NCI-H345 treated with DMSO at 0.1 percent for 48 hours (cell line): Measurements from ENCODE around the gene CHMP6.

Experiments
- DNase-seq: peaks from one replicate; lab custom pipeline; 2025; ENCODE audit not compliant: unreplicated experiment; lab: John Stamatoyannopoulos, UW

The CHMP6 gene

DNA sequence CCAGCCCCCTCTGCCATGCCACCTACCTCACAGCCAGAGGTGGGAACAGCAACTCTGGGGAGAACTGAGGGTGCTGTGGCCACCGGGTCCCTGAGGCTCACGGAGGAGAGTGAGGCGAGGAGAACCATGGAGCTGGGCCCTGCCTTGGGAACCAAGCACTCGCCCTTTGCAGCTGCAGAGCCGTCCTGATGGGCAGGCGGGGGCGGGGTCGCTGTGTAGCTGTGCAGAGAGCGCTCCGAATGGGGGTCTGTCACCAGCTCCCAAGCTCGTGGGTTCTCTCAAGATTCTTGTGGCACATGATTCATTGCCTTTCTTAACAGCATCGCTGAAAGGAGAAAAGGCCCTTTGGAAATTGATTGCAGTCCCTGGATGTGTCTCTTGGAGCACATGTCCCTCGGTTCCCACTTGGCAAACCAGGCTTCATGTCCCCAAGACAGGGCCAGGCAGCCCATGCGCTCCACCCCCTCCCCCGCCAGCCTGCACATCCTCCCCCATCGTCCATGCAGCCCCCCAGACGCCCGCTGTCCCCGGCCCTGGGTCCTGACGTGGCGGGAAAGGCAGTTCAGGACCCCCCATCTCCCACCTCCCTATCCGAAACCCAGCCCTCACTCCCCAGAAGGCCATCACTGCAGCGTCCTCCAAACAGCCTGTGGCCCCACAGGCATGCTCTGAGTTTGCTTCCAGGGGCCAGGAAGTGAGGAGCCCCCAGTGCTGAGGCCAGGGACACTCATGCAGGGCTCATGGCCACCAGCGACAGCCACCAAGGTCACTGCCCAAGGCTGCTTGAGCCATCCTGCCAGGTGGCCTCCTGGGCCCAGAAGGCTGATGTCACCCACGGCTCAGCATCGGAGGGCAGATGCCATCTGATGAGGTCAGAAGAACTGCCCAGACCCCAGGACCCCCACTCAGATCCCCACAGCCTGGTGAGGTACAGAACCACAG, 20.6 kb upstream of the CHMP6 start:
- no peak for DNase-seq

DNA sequence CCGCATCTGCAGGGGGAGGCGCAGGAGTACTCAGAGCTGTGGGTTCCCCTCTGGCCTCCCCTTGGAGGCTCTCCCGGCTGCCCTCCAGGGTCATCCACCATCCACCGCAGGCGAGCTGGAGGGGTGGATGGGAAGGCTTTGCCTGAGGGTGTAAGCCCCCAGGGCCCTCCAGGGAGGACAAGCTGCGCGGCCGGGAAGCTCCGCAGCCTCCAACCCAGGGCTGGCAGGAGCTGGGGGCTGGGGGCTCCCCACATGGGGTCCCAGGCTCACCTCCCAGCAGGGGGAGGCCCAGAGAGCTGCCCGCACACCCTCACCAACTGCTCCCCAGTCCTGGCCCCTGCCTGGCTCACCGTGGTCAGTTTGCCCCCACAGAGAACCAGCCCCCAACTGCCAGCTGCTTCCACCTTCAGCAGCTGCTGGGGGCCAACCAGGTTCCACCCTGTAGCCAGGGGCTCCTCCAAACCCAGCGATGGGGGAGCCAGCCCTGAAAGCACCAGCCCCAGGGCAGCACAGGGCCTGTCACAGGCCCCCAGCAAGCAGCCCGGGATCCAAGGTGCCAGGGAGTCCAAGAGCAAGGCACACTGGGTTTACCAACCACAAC, 19.8 kb upstream of the CHMP6 start:
- DNase-seq: no peak

DNA sequence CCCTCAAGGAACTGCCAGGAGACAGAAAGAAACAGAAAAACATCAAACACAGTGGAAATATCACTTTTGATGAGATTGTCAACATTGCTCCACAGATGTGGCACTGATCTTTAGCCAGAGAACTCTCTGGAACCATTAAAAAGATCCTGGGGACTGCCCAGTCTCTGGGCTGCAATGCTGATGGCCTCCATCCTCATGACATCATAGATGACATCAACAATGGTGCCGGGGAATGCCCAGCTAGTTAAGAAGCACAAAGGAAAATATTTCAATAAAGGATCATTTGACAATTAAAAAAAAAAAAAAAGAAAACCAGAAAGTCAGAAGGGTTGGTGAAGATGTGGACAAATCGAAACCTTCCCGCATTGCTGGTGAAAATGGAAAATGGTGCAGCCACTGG, 14.9 kb upstream of the CHMP6 start:
- DNase-seq: no peak

DNA sequence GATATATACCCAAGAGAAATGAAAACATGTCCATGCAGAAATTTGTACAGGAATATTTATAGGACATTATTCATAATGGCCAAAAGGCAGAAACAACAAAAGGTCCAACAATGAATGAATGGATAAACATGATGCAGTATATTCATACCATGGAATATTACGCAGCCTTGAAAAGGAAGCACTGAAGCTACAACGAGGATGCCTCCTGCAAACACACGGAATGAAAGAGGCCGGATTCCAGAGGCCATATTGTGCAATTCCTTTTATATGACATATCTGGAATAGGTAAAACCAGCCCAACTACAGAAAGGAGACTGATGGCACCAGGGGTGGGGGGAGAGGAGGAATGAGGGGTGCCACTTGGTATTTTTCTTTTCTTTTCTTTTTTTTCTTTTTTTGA, 14.5 kb upstream of the CHMP6 start:
- no peak for DNase-seq

DNA sequence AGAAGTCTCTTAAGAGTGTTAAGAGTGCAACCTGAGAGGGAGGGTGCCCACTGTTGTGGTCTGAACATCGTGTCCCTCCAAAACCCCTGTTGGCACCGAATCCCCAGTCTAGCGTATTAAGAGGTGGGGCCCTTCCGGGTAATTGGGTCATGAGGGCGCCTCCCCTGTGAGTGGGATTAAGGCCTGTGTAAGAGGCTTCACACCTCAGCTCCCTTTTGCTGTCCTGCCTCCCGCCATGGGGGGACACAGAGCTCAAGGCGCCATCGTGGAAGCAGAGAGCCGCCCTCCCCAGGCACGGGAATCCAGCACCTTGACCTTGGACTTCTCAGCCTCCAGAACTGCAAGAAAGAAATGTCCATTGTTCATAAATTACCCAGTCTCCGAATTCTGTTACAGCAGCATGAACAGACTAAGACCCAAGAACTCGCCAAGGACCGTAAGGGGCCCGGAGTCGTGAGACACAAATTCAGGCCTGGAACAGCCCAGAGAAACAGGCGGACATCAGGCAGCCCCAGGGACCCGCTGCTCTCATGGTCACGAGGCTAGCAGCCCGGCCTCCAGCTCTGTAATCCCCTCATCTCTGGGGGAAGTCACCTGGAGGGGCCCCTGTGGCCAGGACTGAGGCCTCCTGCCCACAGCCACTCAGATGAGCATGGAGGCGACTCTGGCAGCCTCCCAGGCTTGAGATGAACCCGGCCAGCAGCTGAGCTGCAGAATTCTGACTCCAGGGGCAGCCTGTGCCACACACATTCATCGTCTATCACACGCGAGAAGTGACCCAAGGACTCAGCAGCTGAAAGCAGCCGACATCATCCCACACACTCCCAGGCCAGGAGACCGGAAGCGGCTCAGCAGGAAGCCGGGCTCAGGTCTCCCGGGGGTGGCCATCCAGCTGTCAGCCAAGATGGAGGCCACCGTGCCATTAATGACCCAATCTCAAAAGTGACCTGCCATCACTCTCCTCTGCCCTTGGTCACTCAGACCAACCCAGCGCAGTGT, 12.8 kb upstream of the CHMP6 start:
- DNase-seq: no peak

DNA sequence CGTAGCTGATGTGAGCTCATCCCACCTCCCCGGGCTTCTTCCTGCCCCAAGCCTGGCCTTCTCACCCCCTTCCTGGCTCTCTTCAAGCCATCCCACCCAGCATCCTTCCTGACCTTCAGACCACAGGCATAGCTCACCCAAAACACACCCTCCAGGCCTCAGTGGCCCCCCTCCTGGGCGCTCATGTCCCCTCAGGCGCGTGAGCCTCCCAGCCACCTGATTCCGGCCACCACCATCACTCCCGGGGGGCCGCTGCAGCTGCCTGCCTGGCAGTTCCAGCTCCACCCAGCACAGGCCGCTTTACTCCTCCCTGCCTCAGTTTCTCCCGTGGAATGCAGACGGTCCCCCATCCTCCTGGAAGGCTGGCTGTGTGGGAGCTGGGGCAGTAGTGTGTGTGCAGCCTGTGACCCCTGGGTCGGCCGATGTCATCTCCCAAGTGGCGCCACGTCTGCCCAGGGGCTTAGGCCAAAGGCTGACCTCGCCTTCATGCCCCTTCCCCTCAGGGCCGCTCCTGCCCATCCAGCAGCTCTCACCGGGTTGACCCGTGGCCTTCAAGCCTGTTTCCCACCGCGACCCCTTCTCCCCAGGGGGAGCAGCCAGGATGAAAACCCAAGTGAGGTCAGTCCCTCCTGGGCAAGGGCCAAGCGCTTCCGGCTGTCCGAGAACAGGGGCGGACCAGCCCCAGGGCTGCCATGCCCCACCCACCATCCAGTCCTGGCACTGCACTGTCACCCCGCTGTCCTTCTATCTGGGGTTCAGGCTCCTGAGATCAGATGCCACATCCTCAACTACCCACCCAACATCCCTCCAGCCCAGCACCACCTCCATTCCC, 11.9 kb upstream of the CHMP6 start:
- no peak for DNase-seq

DNA sequence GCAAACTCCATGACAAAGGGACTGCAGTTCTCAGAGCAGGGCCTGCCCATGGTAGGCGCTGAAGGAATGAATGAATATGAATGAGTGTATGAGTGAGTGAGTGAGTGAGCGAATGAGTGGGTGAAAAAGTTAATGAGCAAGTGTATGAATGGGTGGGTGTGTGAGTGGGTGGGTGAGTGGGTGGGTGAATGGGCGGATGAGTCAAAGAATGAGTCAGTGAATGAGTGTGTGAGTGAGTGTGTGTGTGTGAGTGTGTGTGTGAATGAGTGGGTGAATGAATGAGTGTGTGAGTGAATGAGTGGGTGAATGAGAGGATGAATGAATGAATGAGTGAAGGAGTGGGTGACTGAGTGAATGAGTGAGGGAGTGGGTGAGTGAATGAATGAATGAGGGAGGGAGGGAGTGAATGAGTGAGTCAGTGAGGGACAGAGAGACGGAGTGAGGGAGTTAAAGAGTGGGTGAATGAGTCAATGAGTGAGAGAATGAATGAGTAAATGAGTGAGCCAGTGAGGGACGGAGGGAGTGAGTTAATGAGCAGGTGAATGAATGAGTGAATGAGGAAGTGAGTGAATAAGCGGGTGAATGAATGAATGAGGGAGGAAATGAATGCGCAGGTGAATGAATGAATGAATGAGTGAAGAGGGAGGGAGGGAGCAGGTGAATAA, 11.1 kb upstream of the CHMP6 start:
- no peak for DNase-seq

DNA sequence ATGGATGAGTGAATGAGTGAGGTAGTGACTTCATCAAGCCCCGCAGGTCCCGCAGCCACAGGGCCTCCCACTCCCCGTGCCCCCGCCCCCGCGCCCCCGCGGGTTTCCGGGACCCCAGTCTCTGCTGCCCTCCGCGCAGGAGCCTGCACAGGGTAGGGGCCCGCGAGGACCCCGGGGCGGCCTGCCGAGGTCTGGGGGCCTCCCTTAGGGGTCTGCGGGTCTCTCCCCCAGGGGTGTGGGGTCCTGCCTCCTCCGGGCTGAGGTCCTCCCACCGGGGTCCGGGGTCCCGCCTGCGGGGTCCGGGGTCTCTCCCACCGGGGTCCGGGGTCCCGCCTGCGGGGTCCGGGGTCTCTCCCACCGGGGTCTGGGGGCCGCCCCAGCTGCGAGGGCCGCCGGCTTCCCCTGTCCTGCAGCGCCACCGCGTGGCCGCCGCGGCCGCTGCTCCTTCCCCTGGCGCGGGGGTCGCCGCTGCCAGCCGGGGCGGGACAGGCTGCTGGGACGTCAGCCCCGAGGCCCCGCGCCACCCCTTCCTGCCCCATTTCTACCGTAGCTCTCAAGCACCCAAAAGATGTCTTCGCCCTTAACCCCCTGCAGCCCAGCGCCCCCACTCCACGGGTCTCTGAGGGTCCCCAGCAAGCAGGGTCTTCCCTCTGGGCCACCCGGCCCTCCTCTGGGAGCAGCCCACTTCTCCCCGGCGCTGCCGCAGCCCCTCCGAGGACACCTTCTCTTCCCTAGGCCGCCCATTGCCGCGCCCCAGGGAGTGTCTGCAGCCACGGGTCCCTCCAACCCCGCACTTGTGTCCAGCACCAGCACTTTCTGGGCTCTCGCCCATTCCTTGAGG, 10.4 kb upstream of the CHMP6 start:
- DNase-seq: no peak

DNA sequence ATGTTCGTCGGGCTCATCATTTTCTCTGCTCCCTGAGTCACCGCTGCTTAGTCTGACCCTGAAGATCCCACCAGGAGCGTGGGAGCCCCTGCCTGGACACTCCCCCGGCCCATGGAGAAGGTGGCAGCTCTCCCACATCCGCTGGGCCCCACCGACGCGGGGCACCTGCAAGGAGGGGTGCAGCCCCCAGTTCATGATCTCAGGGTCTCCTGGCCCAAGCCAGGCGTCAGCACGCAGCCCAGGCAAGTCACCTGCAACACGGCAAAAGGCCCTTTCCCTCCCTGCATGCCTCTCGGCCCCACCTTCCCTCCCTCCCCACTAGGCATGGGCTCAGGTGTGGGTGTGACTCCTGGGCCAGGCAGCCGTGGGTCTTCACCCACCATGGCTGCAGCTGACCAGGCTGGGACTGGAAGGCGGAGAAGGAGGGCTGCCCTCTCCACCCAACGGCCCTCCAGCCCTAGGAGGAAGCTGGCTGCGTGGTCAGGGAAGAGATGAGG, 9.7 kb upstream of the CHMP6 start:
- DNase-seq: no peak

DNA sequence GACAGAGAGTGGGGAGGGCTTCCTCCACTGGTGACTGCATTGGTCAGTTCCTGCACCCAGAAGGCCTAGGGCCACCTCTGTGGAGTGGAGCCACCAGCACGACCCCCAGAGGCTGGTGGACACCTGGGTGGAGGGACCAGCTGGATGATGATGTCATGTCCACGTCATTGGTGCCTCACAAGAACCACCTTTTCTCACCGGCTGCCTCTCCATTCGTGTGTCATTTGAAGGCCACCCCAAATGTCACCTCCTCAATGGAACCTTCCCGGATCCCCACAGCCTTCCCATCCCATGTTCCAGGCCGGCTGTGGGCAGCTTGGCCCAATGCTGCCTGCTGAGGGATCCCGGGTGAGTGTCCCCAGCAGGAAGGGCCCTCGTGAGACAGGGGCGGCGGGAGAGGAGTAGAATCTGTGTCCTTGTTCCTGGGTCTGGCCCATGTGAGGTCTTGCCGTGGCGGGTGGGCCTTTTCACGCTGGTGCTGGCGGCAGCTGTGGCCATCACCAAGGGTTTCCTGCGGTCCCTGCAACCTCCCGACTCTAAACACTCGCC, 9.1 kb upstream of the CHMP6 start:
- DNase-seq: no peak

DNA sequence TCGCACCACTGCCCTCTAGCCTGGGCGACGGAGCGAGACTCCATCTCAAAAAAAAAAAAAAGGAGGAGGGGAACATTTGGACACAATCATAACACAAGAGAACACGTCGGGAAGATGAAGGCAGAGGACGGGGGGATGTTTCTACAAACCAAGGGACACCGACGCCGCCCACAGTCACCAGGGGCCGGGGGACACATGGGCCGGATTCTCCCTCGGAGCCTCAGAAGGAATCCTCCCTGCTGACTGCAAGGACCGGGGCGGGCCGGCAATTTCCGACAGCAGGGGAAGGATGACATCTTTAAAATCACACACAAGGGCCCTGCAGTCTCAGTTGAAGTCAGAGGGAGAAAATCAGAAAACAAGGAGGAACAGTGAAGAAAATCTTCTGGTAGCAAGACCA, 8.1 kb upstream of the CHMP6 start:
- DNase-seq: no peak

DNA sequence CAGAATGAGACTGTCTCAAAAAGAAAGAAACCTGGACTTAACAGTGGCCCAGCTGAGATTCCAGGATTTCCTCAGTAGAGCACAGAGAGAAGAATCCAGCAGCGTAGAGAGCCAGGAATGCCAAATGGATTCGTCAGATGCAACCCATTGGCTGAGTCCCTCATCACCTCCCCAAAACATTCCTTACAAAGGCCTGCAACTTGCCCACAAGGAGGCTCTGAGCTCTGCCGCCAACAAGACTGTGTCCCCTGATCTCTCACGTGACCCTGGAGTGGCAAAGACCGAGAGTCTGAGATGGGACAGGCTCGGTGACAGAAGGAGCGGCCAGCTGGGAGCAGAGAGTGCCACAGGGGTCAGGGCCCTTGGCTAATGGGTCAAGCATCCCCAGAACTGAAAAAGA, 6.9 kb upstream of the CHMP6 start:
- no peak for DNase-seq

DNA sequence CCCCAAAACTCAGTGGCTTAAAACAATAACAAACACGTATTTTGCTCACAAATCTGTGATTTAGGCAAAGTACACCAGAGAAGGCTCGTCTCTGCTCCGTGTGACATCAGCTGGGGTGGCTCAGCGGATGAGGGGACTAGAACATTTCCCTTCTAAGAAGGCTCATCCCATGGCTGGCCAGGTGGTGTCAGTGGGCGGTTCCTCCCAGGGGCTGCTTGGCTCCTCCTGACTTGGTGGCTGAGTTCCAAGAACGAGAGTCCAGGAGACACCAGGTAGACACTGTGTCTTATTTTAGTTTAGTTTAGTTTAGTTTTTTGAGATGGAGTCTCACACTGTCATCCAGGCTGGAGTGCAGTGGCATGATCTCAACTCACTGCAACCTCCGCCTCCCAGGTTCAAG, 5.6 kb upstream of the CHMP6 start:
- no peak for DNase-seq

DNA sequence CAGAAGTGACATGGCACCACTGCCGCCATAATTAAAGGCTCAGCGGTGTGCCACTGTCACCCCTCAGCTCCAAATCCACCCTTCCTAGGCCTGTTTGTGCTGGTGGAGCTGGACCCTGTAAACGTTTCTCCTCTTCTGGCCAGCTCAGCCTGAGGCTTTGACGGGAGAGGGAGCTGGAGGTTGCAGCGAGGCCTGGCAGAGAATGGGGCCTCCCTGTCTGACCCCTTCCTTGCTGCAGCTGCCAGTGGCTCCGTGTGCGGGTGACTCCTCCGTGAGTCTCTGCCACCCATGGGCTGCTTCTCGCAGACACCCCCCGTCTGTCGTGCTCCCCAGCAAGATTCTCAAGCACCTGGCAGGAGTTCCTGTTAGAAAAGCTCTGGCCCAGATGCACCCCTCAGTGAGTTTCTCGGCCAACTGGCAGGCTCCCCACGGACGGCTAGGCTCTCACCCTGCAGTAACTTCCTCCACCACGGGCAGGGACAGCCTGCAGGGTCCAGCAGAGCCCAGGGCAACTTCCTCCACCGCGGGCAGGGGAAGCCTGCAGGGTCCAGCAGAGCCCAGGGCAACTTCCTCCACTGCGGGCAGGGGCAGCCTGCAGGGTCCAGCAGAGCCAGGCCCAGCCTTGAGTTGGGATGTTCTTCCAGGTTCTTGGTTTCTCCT, 4.7 kb upstream of the CHMP6 start:
- no peak for DNase-seq

DNA sequence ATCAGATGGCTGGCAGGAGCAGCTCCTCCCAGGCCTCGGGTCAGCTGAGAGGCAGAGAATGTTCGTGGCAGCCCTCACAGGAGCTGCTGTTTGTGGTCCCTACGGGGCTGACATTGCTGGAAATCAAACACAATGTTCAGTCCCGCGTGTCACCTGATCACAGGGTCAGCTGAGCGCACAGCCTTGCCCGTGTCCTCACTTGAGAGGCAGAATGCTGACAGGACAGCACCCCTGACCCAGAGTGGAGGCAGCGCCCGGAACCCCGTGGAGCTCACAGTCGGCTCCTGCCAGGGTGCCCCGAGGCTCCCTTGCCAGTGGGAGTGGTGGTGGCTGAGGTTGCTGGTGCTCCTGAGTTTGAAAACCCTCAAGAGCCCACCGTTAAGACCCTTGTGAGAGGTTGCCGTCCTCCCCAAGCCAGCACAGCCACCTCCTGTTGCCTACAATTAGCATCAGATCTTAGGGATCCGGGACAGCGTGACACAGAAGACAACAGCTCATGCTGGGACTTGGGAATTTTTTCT, 3.6 kb upstream of the CHMP6 start:
- DNase-seq: no peak

DNA sequence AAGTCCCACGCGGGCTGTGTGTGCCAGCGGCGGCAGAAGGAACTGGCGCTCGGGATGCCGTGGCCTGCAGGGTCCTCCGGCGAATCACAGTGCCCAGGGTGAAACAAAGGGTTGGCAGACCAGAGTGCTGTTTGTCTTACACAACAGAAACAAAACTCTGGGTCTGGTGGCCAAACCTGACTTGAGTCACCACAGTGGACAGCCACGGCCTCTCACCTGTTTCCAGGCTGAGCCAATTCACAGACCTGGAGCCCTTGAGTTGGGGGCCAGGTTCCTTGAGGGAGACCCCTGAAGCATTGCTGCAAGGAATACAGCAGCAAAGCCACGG, 2.1 kb upstream of the CHMP6 start:
- no peak for DNase-seq

DNA sequence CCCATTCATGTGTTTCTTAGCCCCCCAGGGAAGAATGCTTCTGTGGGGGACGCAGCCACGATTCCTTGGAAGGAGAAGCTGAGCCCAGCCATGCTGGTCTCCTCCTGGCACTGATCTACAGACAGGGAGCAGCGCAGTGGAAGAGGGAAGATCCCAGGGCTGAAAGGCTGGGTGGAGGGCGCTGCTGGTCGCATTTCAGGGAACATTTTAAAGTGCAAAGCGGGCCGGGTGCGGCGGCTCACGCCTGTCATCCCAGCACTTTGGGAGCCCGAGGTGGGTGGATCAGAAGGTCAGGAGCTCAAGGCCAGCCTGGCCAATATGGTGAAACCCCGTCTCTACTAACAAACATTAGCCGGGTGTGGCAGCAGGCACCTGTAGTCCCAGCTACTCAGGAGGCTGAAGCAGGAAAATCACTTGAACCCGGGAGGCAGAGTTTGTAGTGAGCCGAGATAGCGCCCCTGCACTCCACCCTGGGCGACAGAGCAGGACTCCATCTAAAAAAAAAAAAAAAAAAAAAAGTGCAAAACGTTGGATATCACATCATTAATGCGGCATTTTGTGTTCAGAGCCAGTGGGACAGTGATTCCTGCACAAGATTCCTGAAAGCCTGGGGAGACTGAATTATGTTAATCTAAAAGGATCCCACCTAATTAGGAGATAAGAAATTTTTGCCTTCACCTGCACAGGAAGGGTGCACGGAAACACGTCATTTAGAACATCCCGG, 558 bp upstream of the CHMP6 start:
- DNase-seq: no peak
